Measurements from ENCODE around the gene CD276. TPM values are rescaled to one million over a fixed set of nuclear protein-coding genes. Genes with fewer than 3 reads are reported as not detected.

CD276 gene
- total RNA-seq, 1 donor from 2014 or later = 133 TPM

- H3K9me3 Mint-ChIP-seq = no peaks in the 10 kb centered on the region
- peaks cover 17% of the 10 kb centered on the region for H3K27me3 Mint-ChIP-seq
- no peaks in the 10 kb centered on the region for H3K4me1 Mint-ChIP-seq (ENCODE audit: unreplicated experiment)
- no peak overlapping the region for H3K4me3 Mint-ChIP-seq
- TF ChIP-seq, protein P1, sequence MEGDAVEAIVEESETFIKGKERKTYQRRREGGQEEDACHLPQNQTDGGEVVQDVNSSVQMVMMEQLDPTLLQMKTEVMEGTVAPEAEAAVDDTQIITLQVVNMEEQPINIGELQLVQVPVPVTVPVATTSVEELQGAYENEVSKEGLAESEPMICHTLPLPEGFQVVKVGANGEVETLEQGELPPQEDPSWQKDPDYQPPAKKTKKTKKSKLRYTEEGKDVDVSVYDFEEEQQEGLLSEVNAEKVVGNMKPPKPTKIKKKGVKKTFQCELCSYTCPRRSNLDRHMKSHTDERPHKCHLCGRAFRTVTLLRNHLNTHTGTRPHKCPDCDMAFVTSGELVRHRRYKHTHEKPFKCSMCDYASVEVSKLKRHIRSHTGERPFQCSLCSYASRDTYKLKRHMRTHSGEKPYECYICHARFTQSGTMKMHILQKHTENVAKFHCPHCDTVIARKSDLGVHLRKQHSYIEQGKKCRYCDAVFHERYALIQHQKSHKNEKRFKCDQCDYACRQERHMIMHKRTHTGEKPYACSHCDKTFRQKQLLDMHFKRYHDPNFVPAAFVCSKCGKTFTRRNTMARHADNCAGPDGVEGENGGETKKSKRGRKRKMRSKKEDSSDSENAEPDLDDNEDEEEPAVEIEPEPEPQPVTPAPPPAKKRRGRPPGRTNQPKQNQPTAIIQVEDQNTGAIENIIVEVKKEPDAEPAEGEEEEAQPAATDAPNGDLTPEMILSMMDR (conservative IDR thresholded peaks at IDR 0.05) = no peak
- H3K27ac Mint-ChIP-seq = no peak overlapping the region
- no peak for DNase-seq (ENCODE audit: extremely low spot score, unreplicated experiment)
- no peaks in the 10 kb centered on the region for H3K36me3 Mint-ChIP-seq
Measured at GRCh38 chr15:73760330-73761329, 76.4 kb downstream of the CD276 start.

DNA sequence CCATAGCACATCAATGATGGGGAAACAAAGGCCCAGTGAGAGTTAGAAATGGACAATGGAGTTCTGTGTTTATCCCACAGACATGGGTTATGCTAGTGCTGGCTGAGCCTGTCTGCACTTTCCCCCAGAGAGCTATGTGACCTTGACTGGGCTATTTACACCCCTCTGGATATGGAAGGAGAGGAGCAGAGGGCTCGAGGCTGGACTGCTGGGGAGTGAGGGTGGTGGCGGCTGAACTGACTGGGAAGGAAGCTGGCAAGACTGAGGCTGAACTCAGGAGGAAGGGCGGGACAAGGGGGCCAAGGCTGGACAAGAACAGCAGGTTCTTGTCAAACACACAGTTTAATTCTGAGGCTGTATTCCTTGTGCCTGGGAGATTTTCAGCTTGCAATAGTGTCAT, 79.7 kb downstream of the CD276 start:
- TF ChIP-seq, protein P1 (conservative IDR thresholded peaks at IDR 0.05) = no peak
- no peak overlapping the region for H3K27ac Mint-ChIP-seq
- no peaks in the 10 kb centered on the region for H3K9me3 Mint-ChIP-seq
- H3K4me1 Mint-ChIP-seq (ENCODE audit: unreplicated experiment) = no peaks in the 10 kb centered on the region
- peaks cover 13% of the 10 kb centered on the region for H3K27me3 Mint-ChIP-seq
- H3K36me3 Mint-ChIP-seq = peaks cover 5% of the 10 kb centered on the region
- no peak overlapping the region for H3K4me3 Mint-ChIP-seq
- no peak for DNase-seq (ENCODE audit: extremely low spot score, unreplicated experiment)

Other genes with a start within 250 kb of the CD276 start
- not detected in 2 replicates for gene REC114, start 241.2 kb upstream of the CD276 start, total RNA-seq (ENCODE audit: low replicate concordance)
- 89.6 and 98.6 TPM in 2 replicates for gene NPTN, start 51.0 kb upstream of the CD276 start, total RNA-seq (ENCODE audit: low replicate concordance)
- 5.8 and 6.4 TPM in 2 replicates for gene INSYN1, start 69.0 kb downstream of the CD276 start, total RNA-seq (ENCODE audit: low replicate concordance)
- not detected in 2 replicates for gene TBC1D21, start 189.2 kb downstream of the CD276 start, total RNA-seq (ENCODE audit: low replicate concordance)
- 10.3 and 25.1 TPM in 2 replicates for gene LOXL1, start 242.1 kb downstream of the CD276 start, total RNA-seq (ENCODE audit: low replicate concordance)